Chondrocyte (in vitro differentiated cells): ENCODE data around the gene AFF2. TPM values are rescaled to one million over a fixed set of nuclear protein-coding genes. Genes with fewer than 3 reads are reported as not detected.

ENCODE experiments used
- DNase-seq: peaks from one replicate; pipeline ENCODE4 v3.0.0; 2021; ENCODE audit warnings: mixed read lengths, low spot score
- H3K27ac Mint-ChIP-seq: one replicate; pipeline ENCODE4 v1.8.0; 2021; ENCODE audit warnings: mild to moderate bottlenecking, moderate library complexity, mixed read lengths; ENCODE audit not compliant: unreplicated experiment
- H3K27me3 Mint-ChIP-seq: 2 replicates; pipeline ENCODE4 v1.8.0; 2021; ENCODE audit warnings: low read depth, mixed read lengths
- H3K36me3 Mint-ChIP-seq: 2 replicates; pipeline ENCODE4 v1.8.0; 2021; ENCODE audit warnings: low read depth, mixed read lengths
- H3K4me1 Mint-ChIP-seq: 2 replicates; pipeline ENCODE4 v1.8.0; 2021; ENCODE audit warnings: low read depth, mild to moderate bottlenecking, mixed read lengths
- H3K4me3 Mint-ChIP-seq: one replicate; pipeline ENCODE4 v1.8.0; 2021; ENCODE audit warnings: mild to moderate bottlenecking, moderate library complexity, mixed read lengths; ENCODE audit not compliant: unreplicated experiment
- H3K9me3 Mint-ChIP-seq: 2 replicates; pipeline ENCODE4 v1.8.0; 2021; ENCODE audit warnings: low read depth, mixed read lengths
- CTCF ChIP-seq: fragments of 200-600 bp; sonication (generic); IDR thresholded peaks from 2 replicates; pipeline ENCODE4 v1.5.0; 2021; ENCODE audit warnings: antibody characterized with exemption, mild to moderate bottlenecking, moderate library complexity
- total RNA-seq: library from RNA; stranded (reverse); gene quantifications from 3 replicates; pipeline ENCODE4 v1.2.1, GENCODE V29; 2021

Gene AFF2
- total RNA-seq, 1 donor from 2014 or later = 22.4 TPM

GRCh38 chrX:148923631-148924030 is 423.2 kb downstream of the AFF2 start:
- TF ChIP-seq CTCF = no peak
- H3K4me1 Mint-ChIP-seq = no peaks in the 10 kb centered on the region
- no peaks in the 10 kb centered on the region for H3K27me3 Mint-ChIP-seq
- no peak overlapping the region for H3K4me3 Mint-ChIP-seq
- peaks cover 2% of the 10 kb centered on the region for H3K9me3 Mint-ChIP-seq
- DNase-seq = no peak
- H3K36me3 Mint-ChIP-seq = no peaks in the 10 kb centered on the region
- no peak overlapping the region for H3K27ac Mint-ChIP-seq

GRCh38 chrX:148926371-148926770 is 426.0 kb downstream of the AFF2 start:
- TF ChIP-seq CTCF = no peak
- no peaks in the 10 kb centered on the region for H3K36me3 Mint-ChIP-seq
- H3K4me3 Mint-ChIP-seq = no peak overlapping the region
- H3K9me3 Mint-ChIP-seq = peaks cover 2% of the 10 kb centered on the region
- H3K27ac Mint-ChIP-seq = no peak overlapping the region
- DNase-seq = no peak
- no peaks in the 10 kb centered on the region for H3K4me1 Mint-ChIP-seq
- H3K27me3 Mint-ChIP-seq = no peaks in the 10 kb centered on the region

DNA sequence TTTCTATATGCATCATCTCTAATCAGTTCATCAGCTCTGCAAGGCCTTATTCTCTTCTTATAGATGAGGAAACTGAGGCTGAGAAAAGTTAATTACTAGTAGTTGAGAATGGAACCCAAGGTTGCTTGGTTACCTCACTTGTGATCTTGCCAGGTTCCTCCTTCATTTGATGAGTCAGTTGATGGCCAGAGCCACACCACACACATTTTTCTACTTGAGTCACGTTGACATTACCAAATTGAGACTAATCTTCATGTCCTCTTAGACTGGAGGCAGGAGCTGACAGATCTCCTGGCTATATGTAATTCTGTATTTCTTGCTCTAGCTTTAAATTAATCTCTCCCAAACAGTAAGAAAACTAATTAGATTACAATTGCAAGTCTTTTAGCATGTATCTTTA is 428.4 kb downstream of the AFF2 start:
- DNase-seq = no peak
- no peak overlapping the region for H3K4me3 Mint-ChIP-seq
- H3K4me1 Mint-ChIP-seq = no peaks in the 10 kb centered on the region
- H3K36me3 Mint-ChIP-seq = no peaks in the 10 kb centered on the region
- H3K27me3 Mint-ChIP-seq = no peaks in the 10 kb centered on the region
- peaks cover 7% of the 10 kb centered on the region for H3K9me3 Mint-ChIP-seq
- no peak overlapping the region for H3K27ac Mint-ChIP-seq
- no peak for TF ChIP-seq CTCF

- no peak overlapping the region for H3K27ac Mint-ChIP-seq
- peaks cover 7% of the 10 kb centered on the region for H3K9me3 Mint-ChIP-seq
- TF ChIP-seq CTCF = no peak
- H3K4me1 Mint-ChIP-seq = no peaks in the 10 kb centered on the region
- no peak overlapping the region for H3K4me3 Mint-ChIP-seq
- no peak for DNase-seq
- no peaks in the 10 kb centered on the region for H3K27me3 Mint-ChIP-seq
- no peaks in the 10 kb centered on the region for H3K36me3 Mint-ChIP-seq
Measured at GRCh38 chrX:148929686-148930085, 429.3 kb downstream of the AFF2 start.

DNA sequence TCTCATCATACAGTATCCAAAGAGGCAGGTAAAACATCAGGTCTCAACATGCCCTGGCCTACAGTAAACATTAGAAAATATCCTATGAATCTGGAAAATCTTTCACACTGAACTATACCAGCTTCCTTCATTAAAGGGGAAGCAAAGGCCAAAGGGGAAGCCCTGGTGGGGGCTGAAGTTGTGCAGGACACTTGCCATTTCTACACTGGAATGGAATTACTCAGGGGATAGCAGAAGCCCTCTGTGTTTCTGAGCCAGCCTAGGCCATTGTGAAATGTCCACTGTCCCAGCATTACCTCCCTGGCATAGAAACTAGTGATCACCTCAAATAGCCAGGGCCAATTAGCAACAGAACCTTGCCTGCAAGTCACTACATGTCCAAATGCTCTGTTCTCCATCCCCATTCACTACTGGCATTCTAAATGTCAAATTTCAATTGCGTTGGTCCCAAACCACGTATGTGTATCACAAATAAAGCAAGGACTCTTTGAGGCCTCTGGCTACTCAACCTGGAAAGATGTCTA is 429.9 kb downstream of the AFF2 start:
- H3K27me3 Mint-ChIP-seq = no peaks in the 10 kb centered on the region
- no peaks in the 10 kb centered on the region for H3K36me3 Mint-ChIP-seq
- no peak overlapping the region for H3K4me3 Mint-ChIP-seq
- no peak for DNase-seq
- no peaks in the 10 kb centered on the region for H3K4me1 Mint-ChIP-seq
- TF ChIP-seq CTCF = no peak
- H3K27ac Mint-ChIP-seq = no peak overlapping the region
- peaks cover 7% of the 10 kb centered on the region for H3K9me3 Mint-ChIP-seq
